MCF 10A (cell line): ENCODE data around the gene WSCD1. TPM values are rescaled to one million over a fixed set of nuclear protein-coding genes. Genes with fewer than 3 reads are reported as not detected.

Experiments used
- BruUV-seq: library from RNA; stranded (reverse); fragments of 400-500 nt; replicated peaks from 2 replicates; lab custom pipeline; 2021; lab: Mats Ljungman, UMichigan
- CTCF ChIA-PET: fragments of 300-600 bp; sonication (Branson Sonifier 250); formaldehyde crosslinking; extraction: SDS; loops from one replicate; lab custom pipeline; 2021; ENCODE audit warnings: antibody characterized with exemption, inconsistent platforms; lab: Yijun Ruan, JAX
- POLR2A ChIA-PET: fragments of 300-600, 350-650 bp; sonication (Branson Sonifier 250); formaldehyde crosslinking; extraction: SDS; loops from one replicate; lab custom pipeline; 2020; ENCODE audit warnings: antibody characterized with exemption, inconsistent platforms; lab: Yijun Ruan, JAX
- DNase-seq: peaks from one replicate; pipeline ENCODE4 v3.0.0-alpha.2; 2018; ENCODE audit not compliant: unreplicated experiment
- H3K27ac Mint-ChIP-seq: one replicate; pipeline ENCODE4 v1.8.0; 2022; ENCODE audit warnings: mild to moderate bottlenecking, low read depth, mixed read lengths; ENCODE audit not compliant: unreplicated experiment
- H3K27me3 Mint-ChIP-seq: one replicate; pipeline ENCODE4 v1.8.0; 2022; ENCODE audit warnings: mixed read lengths; ENCODE audit not compliant: insufficient read depth, unreplicated experiment
- H3K36me3 Mint-ChIP-seq: one replicate; pipeline ENCODE4 v1.8.0; 2022; ENCODE audit warnings: mild to moderate bottlenecking, moderate library complexity, mixed read lengths; ENCODE audit not compliant: insufficient read depth, unreplicated experiment
- H3K4me1 Mint-ChIP-seq: one replicate; pipeline ENCODE4 v1.8.0; 2022; ENCODE audit warnings: mixed read lengths; ENCODE audit not compliant: insufficient read depth, unreplicated experiment
- H3K4me3 Mint-ChIP-seq: one replicate; pipeline ENCODE4 v1.8.0; 2022; ENCODE audit warnings: mild to moderate bottlenecking, moderate library complexity, mixed read lengths; ENCODE audit not compliant: unreplicated experiment
- H3K9me3 Mint-ChIP-seq: one replicate; pipeline ENCODE4 v1.8.0; 2022; ENCODE audit warnings: mixed read lengths; ENCODE audit not compliant: unreplicated experiment
- intact Hi-C: fragments of 100-400 bp; cut with micrococcal nuclease; formaldehyde crosslinking; loops from 2 replicates; pipeline ENCODE4 v1.14.1; 2022
- total RNA-seq: library from RNA; stranded (reverse); gene quantifications from 2 replicates; pipeline ENCODE4 v1.2.3, GENCODE V29; 2022
- TF ChIP-seq, protein P1 (sequence below): fragments of 200-600 bp; IDR thresholded peaks from one replicate; pipeline ENCODE4 v1.8.0; 2022; ENCODE audit warnings: antibody characterized with exemption, mild to moderate bottlenecking; ENCODE audit not compliant: unreplicated experiment

Gene WSCD1
- total RNA-seq, 1 experiment from 2014 or later, result not detected

DNA sequence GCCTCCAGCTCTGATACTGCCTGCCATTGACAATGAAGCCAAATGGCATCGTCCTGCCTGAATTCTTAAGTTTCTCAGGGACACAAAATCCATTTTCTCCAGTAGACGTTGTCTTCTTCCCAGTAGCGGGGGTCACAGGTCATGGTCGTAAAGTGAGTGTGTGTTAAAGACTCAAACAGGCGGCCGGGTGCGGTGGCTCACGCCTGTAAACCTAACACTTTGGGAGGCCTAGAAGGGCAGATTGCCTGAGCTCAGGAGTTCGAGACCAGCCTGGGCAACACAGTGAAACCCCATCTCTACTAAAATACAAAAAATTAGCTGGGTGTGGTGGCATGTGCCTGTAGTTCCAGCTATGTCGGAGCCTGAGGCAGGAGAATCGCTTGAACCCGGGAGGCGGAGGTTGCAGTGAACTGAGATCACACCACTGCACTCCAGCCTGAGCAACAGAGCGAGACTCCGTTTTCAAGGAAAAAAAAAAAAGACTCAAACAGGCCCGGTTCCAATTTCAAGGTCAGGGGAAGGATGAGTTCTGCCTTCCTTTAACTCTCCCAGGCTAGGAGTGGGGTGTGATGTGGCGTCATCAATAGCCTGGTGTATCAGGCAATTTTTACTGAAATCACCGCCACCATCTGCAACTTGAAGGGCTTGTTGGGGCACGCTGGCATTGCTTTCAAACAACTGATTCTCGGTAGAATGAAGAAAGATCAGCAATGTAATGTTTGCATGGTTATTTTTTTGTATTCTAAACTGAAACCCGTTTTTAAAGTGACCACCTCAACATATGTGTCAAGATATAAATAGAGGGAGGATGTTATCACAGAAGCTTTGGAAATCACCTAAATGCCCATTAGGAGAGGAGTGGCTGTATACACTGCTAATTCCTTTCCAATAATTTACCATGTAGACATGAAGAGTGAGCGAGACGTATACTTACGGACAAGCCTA lies 91.0 kb downstream of the WSCD1 start:
- Mint-ChIP-seq H3K4me1 (peaks cover 10% of the 10 kb centered on the region), H3K27ac (no peak overlapping the region), H3K4me3 (no peak overlapping the region), H3K27me3 (peaks cover 59% of the 10 kb centered on the region), H3K36me3 (peaks cover 6% of the 10 kb centered on the region), H3K9me3 (no peaks in the 10 kb centered on the region)
- TF ChIP-seq, protein P1, sequence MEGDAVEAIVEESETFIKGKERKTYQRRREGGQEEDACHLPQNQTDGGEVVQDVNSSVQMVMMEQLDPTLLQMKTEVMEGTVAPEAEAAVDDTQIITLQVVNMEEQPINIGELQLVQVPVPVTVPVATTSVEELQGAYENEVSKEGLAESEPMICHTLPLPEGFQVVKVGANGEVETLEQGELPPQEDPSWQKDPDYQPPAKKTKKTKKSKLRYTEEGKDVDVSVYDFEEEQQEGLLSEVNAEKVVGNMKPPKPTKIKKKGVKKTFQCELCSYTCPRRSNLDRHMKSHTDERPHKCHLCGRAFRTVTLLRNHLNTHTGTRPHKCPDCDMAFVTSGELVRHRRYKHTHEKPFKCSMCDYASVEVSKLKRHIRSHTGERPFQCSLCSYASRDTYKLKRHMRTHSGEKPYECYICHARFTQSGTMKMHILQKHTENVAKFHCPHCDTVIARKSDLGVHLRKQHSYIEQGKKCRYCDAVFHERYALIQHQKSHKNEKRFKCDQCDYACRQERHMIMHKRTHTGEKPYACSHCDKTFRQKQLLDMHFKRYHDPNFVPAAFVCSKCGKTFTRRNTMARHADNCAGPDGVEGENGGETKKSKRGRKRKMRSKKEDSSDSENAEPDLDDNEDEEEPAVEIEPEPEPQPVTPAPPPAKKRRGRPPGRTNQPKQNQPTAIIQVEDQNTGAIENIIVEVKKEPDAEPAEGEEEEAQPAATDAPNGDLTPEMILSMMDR, result no peak
- BruUV-seq, result no TSS peak
- POLR2A ChIA-PET, result no interaction called here
- CTCF ChIA-PET, result interaction anchor here (0.6 kb wide), 1 partner anchor 228 kb away, joined by 3 read pairs; no protein-coding TSS in a partner anchor
- peak; percentile 13 for DNase-seq
- intact Hi-C loops, result no loop called here

DNA sequence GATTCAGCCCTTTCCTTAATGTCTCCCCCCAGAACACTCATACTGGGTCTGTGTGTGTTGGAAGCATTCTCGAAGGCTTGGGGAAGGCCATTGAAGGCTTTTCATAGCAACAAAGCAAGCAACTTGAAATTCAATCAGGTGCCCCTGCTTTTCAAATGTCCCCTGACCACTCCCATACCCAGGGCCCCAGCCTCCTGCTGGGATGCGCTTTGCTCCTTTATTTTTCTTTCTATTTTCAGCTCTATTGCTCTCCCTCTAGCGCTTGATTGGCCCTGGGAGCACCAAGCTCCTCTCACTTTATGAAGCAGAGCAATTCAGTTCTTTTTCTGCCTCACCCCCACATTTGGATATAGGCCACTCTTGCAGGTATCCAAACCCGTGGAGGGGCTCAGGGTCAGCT lies 92.0 kb downstream of the WSCD1 start:
- TF ChIP-seq, protein P1, result no peak
- H3K36me3 Mint-ChIP-seq, result peaks cover 6% of the 10 kb centered on the region
- intact Hi-C loops, result no loop called here

DNA sequence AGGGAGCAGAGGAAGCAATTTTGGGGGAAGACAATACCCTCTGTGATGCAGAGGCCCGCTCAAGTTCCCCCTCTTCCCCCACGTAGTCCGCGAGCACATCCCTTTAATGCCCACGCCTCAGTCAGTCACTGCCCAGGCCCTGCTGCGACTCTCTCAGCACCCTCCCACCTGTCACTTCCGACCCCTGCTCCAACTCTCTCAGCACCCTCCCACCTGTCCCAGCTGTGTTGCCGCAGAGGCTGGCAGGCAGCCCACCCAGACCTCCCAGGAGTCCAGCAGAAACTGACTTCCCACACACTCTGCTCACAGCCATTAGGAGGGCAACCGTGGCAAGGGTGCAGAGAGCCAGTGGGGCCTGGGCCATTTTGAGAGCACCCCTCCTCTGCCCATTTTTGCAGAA lies 92.7 kb downstream of the WSCD1 start:
- no peak for DNase-seq
- ChIA-PET POLR2A (no interaction called here), CTCF (no interaction called here)
- Mint-ChIP-seq H3K27ac (no peak overlapping the region), H3K4me3 (no peak overlapping the region), H3K4me1 (peaks cover 10% of the 10 kb centered on the region), H3K27me3 (peaks cover 66% of the 10 kb centered on the region), H3K36me3 (peaks cover 6% of the 10 kb centered on the region), H3K9me3 (no peaks in the 10 kb centered on the region)
- intact Hi-C loops, result no loop called here
- no TSS peak for BruUV-seq
- TF ChIP-seq, protein P1, result no peak

More for the DNA sequence above, 92.0 kb downstream of the WSCD1 start:
- no peaks in the 10 kb centered on the region for H3K9me3 Mint-ChIP-seq
- H3K4me3 Mint-ChIP-seq, result no peak overlapping the region
- no peak for DNase-seq
- no TSS peak for BruUV-seq
- no peak overlapping the region for H3K27ac Mint-ChIP-seq
- peaks cover 63% of the 10 kb centered on the region for H3K27me3 Mint-ChIP-seq
- CTCF ChIA-PET, result no interaction called here
- H3K4me1 Mint-ChIP-seq, result peaks cover 10% of the 10 kb centered on the region
- POLR2A ChIA-PET, result no interaction called here

DNA sequence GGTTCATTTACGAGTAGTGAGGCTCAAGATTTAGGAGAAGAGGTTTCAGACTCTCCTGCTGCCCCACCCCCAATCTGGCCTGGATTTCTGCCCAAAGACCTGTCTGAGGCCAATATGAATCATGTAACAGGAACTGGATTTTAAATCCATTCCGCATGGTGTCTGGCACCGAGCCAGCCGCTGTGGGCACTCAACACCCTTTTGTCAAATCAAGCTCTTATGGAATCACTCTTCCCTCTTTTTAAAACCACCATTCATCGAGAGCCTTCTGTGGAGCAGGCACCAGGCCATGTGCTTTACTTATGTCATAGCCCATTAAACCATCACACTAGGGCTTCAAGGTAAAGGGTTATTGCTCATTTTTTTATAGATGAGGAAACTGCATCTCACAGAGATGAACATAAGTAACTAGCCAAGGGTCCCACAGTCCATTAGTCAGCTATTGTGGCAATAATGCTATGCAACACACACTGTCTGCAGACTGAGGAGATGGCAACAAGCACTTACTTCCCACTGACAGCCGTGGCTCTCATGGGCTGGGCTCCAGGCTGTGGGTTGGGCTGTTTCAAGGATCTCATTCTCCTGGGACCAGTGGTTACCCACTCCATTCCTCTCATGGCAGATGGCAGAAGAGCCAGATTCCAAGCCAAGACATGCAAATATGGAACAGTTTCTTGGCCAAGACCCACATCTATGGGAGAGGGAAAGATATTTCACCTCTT lies 93.6 kb downstream of the WSCD1 start:
- POLR2A ChIA-PET, result no interaction called here
- BruUV-seq, result no TSS peak
- intact Hi-C loops, result no loop called here
- Mint-ChIP-seq H3K4me1 (peaks cover 10% of the 10 kb centered on the region), H3K4me3 (no peak overlapping the region), H3K9me3 (no peaks in the 10 kb centered on the region), H3K27me3 (peaks cover 65% of the 10 kb centered on the region), H3K36me3 (peaks cover 6% of the 10 kb centered on the region), H3K27ac (no peak overlapping the region)
- CTCF ChIA-PET, result no interaction called here
- peak; percentile 80 for DNase-seq
- TF ChIP-seq, protein P1, result no peak
